AG08396 (cell line): ENCODE data around the gene COPE.

Experiments used
- DNase-seq: peaks from one replicate; pipeline ENCODE4 v3.0.0; 2012; ENCODE audit warnings: low spot score, mixed read lengths

The COPE gene

GRCh38 chr19:18851673-18852325 lies 67.4 kb downstream of the COPE start:
- DNase-seq: no peak

- DNase-seq: no peak
These were observed 68.5 kb downstream of the COPE start for GRCh38 chr19:18850471-18851375.

- no peak for DNase-seq
These were observed 69.3 kb downstream of the COPE start for GRCh38 chr19:18849838-18850400.
